CD4-positive, alpha-beta T cell treated with Interleukin-6 at 100 ng/mL for 8 hours (primary cell): ENCODE data around the gene H6PD.

Source experiments
- DNase-seq: peaks from one replicate; pipeline ENCODE4 v3.0.0-alpha.2; 2020; ENCODE audit warnings: mixed read lengths, low spot score

H6PD gene, protein sequence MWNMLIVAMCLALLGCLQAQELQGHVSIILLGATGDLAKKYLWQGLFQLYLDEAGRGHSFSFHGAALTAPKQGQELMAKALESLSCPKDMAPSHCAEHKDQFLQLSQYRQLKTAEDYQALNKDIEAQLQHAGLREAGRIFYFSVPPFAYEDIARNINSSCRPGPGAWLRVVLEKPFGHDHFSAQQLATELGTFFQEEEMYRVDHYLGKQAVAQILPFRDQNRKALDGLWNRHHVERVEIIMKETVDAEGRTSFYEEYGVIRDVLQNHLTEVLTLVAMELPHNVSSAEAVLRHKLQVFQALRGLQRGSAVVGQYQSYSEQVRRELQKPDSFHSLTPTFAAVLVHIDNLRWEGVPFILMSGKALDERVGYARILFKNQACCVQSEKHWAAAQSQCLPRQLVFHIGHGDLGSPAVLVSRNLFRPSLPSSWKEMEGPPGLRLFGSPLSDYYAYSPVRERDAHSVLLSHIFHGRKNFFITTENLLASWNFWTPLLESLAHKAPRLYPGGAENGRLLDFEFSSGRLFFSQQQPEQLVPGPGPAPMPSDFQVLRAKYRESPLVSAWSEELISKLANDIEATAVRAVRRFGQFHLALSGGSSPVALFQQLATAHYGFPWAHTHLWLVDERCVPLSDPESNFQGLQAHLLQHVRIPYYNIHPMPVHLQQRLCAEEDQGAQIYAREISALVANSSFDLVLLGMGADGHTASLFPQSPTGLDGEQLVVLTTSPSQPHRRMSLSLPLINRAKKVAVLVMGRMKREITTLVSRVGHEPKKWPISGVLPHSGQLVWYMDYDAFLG

DNA sequence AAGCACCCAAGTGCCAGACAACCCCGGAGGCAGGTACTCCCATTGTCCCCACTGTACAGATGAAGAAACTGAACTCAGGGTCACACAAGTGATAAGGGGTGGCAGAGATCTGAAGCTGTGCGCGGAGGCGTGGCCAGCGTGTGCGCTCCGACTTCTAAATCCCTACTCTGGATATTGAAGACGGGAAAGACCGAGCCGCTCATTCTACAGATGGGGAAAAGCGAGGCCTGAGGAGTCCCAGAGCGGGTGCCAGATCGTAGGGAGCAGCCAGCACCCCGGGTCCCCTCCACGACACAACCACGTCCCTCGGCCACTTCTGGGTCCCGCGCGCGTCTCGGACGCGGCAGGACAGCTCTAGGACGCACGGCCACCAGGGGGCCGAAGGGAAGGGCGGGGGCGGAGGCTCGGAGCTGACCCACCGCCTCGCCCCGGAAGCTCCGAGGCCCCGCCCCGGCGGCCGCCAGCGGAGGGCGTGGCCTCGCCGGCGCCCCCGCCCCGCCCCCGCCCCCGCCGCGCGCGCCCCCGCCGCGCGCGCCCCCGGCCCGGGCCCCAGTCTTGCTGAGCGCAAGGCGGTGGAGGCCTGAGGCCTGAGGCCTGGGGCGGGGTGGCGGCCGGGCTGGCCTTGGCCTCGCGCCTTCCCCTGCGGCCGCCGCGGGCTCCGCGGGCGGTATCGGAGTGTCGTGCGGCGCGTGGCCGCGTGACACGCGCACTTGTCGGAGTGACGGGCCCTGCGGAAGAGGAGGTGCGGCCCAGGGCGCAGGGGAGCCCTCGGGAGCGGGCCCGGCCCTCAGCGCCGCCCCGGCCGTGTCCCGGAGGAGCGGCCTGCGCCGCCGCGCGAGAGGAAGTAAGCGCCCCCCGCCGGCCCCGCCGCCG, at the start of gene H6PD:
Gene H6PD (plus strand): TSS at position 552 of the 873 bp plus-strand sequence. CDS start 10,161 bp downstream, outside the sequence.
- DNase-seq = peak; percentile 65

DNA sequence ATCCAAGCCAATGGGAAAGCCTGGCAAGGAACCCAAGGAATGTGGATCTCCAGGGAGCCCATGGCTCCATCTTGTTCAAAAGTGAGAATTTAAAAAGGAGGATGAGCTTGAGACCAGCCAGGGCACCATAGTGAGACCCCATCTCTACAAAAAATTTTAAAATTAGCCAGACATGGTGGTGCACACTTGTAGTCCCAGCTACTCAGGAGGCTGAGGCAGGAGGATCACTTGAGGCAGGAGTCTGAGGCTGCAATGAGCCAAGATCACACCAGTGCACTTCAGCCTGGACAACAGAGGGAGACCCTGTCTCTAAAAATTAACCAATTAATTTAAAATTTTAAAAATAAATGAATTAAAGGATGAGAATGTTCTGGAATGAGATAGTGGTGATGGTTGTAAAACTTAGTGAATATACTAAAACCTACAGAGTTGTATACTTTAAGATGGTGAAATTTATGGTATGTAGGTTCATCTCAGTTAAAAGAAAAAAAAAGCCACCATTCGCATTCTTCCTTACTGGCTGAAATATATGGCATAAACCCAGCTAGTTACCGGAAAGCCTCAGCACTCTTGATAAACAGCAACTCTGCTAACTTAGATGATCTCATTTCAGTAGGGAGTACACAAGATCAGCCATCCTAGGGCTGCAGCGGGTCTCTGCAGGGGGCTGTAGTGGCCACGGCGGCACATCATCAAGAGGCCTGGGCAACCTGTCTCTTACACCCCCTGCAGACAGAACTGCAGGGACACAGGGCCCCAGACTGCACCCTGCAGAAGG, 48.3 kb upstream of the H6PD start:
- no peak for DNase-seq

DNA sequence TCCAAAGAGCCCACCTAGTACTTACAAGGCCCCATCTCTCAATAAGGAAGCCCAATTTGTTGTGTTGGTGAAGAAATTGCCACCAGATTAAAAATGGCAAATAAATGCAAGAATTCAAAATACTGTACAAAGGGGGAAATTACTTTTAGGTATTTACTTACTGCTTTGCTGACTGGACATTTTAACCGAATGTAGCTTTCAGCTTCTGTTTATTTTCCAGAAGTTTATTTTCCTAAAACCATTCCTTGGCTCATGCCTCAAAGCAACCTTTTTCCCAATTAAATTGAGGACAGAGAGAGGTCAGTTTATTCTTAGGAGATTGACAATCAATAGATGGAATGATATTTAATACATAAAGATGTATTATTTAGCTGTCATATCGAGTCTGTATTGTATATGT, 47.6 kb upstream of the H6PD start:
- no peak for DNase-seq

DNA sequence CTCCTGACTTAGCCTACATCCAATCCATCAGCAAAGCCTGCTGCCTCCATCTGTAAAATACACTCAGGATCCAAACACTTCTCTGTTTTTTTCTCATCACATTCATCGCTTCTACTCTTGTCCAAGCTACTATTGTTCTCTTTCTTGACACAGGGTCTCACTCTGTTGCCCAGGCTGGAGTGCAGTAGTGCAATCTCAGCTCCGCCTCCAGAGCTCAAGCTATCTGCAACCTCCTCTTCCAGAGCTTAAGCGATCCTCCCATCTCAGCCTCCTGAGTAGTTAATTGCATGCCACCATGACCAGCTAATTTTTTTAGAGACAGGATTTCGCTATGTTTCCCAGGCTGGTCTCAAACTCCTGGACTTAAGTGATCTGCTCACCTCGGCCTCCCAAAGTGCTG, 44.3 kb upstream of the H6PD start:
- DNase-seq = no peak

DNA sequence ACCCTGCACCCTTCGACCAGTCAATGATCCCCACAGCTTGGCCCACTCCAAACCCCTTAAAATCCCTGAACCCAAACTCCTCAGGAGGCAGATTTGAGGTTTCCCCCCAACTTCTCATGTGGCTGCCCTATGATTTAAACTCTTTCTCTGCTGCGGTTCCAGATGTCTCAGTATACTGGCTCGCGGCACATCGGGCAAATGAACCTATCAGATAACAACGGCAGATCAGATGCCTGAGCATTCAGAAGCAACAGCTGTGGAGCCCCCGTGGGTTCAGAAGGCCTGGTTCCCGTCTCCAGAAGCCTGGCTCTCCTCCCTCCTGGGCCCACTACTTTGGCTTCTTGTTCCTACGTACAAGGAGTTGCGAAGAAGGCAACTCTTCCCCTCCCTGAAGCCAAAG, 43.3 kb upstream of the H6PD start:
- no peak for DNase-seq

DNA sequence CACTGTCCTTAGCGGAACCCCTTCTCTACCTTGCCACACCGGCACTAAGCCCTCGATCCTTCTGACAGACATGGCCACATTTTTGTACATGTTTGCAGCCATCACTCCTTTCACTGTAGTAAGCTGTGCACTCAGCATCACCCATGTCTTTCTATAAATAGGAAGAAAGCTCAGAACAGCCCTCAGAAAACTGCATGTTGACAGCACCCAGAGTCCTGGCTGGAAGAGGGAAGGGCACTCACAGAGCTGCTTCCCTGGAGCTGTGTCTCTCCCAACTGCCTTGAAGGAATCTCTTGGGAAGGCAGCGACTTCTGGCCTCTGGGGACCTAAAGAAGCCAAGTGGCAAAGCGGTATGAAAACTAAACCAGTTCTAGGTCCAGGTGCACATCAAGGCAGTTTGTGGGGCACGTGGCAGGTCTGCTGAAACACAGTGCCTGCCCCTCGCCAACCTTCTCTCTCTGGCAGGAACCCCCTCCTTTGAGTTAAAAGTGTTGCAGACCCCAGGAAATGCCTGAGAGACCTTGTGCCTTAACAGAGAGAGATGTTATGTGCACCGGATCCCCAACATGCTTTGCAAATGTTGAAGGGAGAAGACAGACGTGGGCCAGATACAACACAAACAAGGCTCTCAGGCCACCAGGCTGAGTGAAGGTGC, 41.9 kb upstream of the H6PD start:
- no peak for DNase-seq

DNA sequence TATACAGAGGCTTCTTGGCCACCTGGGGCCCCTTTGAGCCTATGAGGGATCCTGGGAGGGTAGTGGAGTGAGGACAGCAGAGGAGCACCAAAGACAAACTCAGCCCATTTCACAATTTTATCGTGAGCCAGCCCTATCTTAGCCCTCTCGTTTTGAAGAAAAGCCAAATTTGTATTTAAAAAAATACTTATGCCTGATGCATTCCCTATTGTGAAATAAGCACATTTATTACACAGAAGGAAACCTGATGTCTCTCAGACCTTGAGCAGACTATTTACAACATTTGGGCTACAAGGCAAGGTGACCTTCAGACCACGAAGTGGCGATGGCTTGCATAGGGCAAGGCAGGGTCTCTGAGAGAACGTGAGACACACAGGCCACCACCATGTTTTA, 41.3 kb upstream of the H6PD start:
- DNase-seq = no peak

DNA sequence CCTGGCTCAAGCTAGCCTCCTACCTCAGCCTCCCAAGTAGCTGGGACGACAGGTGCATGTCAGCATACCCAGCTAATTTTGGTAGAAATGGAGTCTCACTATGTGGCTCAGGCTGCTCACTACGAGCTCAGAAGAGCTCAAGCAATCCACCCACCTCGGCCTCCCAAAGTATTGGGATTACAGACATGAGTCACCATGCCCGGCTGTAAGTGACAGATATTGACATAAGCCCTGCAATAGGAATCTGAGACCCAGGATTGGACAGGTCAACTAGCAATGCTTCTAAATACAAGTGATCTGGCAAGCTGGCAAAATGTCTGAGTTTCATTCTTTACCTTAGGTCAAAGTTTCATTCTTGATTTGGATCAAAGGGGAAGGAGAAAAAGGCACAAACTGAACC, 40.5 kb upstream of the H6PD start:
- no peak for DNase-seq

DNA sequence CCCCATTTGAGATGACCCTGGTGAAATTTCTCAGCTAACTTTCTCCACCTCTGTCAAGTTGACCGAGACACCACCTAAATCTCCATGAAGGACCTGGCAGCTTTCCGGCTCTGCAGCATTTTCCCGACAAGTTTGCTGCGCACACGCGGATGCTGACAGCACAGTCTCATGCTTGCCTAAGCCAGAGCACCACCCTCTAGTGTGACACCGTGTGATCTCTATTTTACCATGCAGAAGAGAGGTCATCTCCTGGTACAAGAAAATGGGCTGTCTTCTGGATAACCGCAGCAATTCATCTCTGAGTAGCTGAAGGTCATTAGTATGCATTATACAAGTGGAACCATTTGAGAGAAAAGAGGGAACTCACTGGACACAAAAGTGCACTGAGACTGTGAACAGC, 38.9 kb upstream of the H6PD start:
- no peak for DNase-seq

DNA sequence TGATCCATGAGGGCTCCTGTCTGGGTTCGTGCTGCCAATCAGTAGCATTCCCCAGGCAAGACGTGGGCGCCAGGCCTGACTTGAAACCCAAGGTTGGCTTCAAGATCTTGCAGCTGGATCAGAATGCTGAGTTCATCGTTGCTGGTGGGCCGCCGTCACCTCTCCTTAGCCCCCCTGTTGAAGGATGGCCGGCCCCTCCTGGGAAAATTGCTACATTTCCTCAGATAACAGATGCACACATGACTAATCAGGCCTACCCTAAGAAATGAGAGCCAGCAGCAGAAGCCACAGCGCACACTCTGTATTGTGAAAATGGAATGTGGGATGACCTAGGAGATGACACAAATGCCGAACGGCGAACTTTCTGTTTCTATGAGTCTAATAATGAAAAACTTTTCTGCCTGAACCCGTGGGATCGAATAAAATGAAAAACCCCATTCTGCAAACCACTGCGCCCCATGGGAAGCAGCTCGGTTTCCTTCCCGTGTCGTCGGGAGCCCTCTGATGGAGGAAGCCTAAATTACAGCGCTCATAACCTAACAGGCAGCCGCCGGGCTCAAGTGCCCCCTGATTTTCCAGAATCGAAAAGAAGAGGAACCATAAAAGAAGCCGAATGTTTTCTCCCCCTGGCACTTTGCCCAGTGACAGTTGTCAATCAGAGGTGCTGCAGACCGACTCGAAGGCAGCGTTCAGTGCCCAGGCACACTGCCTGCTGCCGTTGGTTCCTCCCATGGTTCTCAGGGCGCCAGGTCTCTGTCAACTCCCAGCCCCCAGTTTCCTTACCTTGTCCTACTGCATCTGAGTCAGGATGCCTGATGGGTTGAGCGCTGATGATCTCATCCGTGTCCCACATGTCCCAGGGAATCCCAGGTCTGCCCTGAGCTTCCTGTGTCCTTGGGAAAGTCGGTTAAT, 38.2 kb upstream of the H6PD start:
- peak; percentile 42 for DNase-seq

DNA sequence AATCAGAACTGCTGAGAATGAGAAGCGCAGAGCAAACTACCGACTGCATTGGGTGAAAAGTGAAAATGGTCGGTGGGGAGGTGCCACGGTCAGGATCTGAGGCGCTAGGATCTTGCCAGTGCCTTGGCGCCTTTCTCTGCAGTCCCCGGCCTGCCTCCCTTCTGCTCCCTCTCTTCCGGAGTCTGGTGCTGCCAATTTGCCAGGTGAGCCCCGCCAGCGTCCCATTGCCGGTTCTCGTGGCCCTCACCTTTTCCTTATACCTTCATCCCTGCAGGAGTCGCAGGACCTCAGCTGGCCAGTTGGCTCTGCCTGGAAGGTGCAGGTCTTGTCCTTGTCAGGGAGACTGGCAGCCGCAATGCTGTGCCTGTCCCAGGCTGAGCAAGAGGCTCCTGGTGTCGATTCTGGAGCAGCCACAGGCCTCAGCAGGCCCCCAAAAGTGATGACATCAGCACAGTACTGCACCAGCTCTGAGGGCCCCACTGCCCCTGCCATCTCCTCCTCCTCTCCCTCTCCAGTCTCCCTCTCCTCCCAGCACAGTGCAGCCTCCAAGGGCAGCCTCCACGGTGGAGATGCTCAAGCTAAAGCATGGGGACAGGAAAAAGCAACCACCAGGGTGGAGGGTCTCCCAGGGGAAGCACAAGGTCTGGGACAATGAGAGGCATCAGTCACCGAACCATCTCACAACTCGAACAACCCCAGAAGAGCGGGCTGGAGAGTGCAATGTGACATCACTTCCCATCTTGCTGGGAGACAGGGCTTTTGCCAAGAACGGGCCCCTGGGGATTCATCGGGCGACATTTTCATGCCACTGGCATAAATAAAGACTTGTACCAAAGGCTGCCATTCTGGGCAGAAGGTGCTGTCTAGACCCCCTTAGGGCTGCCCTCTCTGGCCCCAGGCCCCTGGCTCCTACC, 37.1 kb upstream of the H6PD start:
- no peak for DNase-seq

DNA sequence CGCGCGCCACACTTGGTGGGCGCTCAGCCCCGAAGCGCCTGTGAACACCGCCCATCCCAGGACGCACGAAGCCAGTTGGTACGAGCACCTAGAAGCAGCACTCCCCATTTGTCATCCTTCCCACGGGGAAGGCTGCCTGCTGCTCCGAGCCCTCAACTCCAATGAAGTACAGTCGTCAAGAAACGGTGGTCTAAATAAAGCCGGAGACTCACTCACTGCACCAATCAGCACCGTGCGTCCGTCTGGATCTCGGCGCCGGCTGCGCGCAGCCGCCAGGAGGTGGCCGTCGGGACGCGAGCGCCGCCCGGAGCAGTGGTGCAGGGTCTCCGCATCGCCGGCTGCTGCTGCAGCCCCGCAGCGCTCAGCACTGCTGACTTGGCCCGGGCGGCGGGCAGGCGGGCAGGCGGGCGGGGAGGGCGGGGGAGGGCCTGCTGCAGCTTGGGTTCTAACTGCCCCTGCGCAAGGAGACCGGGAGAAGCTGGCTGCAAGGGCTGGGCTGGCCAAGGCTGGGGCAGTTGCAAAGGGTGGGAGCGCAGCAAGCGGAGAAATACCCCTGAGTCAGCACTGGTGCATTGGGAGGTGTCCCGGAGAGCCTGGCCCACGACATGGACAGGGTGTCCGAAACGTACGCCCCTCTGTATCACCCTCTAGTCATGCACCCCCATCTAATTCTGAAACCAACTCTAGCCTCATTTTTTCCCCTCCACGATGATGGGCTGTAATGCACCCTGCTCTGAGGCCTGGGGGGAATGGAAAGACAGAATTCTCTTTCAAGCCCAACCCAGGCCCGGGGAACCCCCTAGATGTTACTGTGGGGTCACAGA, 35.8 kb upstream of the H6PD start:
- no peak for DNase-seq

DNA sequence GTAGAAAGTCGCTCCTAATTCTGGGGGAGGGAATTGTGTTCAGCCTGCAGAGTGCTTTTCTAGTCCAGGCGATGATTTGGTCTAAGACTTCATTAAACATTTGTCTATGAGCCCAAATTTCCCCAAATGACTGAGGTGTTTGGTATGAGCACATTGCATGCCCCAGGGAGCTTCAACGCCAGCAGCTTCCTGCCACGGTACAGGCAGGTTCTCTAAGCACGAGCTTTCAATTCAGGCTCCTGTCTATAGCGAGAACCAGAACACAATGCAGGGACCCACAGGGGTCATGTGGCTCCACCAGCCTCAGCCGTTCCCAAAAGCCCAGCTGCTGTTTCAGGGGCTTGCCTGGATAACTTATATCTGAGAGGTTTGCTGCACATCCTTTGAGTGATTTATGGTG, 34.1 kb upstream of the H6PD start:
- DNase-seq = no peak

DNA sequence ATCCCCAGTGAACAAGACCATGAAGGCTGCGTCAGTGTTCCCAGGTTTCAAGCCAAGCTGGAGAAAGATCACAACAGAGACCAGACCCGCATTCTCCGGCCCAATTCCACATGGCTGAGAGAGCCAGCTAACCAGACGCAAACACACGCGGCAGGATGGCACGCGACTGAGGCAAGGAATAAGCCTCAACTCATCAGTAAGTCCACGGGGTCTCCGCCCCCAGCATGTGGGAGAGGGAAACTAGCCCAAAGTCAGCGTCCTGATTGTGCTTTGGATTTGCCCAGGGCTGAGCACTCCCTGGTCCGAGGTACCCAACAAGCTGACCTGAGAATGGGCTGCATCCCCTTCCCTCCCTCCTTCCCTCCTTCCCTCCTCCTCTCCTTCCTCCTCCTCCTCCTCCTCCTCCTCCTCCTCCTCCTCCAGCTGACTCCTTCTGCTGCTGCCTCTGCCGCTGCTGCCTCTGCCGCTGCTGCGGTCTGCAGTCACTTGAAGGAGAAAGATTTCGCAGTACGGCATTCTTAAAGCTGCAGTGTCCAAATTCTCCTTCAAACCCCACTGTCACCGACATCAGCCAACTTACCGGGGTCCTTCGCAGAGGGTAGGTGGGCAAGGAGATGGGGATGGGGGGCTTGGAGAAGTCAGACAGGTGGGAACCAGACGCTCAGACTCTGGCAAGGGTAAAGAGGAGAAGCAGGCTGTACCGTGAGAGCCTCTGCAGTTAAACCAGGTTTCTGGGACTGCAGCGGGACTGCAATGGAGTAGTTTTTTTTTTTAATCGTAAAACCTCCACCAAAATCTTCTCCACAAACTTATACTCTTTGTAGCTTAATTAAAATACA, 33.0 kb upstream of the H6PD start:
- DNase-seq = no peak

DNA sequence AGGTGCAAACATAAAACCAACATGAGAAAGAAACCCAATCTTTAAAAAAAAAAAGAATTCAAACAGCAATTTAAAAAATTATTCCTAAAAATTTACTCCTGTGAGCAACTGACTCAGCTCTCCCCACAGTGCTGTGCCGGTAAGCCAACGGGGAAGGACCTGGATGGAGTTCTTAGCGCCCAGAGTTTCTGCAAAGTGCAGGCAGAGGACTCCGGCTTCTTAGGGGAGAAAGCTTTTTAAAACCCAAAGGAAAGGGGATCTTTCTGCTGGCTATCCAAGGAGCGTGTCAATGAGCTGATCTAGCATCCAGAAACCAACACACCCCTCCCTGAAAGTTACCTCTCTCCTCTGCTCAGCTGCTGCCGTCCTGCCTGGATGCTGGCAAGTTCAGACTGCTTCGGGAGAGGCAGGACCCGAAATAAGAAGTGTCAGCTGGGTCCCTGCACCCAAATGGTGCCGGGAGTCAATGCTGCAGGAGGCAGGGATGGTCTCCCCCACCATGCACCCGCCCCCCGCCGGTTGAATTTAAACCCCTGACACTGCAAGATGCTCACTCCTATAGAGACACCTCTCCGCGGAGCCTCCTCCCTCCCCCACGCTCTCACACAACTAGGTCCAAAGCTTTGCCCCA, 32.2 kb upstream of the H6PD start:
- no peak for DNase-seq

DNA sequence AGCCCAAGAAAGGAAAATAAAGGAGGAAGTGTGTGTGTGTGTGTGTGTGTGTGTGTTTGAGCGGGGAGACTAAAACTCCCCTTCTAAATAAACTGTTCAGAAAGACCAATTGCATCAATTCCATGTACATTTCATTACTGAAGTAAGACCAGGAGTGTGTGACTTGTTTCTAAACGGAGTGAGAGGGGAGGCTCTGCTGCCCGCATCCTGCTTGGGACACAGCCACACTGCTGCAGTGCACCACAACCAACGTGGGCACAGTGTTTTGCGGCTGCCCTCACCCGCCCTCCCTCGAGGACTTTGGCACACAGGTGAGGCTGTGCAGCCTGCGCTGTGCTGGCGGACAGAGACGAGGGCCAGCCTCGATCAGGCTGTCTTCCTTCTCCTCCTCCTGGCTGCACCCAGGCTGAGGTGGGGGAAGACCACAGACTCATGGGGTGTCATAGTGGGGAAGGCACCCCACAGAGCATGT, 31.0 kb upstream of the H6PD start:
- DNase-seq = no peak
